Brain pericyte (primary cell): Measurements from ENCODE around the gene PRRT4.

Source experiments
- DNase-seq: peaks from one replicate; pipeline ENCODE4 v3.0.0-alpha.2; 2012; ENCODE audit warnings: low read depth, low spot score

PRRT4 gene

GRCh38 chr7:128347647-128348097 lies 13.8 kb downstream of the PRRT4 start:
- DNase-seq, result no peak

DNA sequence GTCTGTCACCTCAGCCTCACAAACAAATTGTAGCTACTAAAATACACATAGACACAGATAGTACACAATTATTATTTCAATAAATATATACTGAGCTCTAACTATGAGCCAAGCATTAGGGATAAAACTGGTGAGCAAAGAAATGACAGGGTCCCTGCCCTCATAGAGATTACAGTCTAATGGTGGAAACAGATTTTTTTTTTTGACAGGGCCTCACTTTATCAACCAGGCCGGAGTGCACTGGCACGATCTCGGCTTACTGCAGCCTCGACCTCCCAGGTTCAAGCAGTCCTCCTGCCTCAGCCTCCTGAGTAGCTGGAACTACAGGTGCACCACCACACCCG lies 17.1 kb downstream of the PRRT4 start:
- no peak for DNase-seq

DNA sequence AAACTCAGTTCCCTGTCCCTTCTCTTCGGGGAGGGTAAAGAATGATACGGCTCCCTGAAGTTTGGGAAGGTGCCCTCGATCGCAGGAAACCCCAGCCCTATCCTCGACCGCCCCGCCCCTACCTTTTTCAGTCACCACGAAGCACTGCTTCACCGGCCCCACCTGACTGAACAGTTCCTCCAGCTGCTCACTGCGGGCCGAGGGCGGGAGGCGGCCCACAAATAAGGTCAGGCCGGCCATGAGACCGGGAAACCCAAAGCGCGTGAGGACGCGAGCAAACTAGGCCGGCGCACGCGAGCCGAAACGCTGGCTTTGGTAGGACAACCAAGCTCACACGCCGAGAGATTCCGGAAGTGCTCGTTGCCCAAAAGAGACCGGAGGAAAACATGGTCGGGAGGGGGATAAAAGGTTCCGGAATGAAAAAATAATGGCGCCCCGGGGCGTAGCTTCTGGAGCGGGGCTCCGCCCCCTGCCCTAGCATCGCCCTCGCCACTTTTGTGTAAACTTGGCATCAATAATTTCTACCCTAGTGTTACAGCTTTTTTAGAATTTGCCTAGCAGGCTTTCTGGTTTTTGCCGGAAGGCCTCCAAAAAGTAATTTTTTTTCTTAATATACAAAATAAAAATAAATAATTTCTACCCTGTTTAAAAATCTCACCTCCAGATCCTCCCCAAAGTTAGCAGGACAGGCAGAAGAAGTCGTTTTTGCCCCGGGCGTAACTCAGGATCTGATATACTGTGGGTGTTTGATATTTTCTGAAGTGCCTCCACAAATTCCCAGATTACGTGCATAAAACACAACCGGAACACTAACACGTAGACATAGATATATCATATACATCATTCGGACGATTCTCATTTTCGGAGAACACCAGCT lies 17.7 kb downstream of the PRRT4 start, which contains the start of gene RBM28:
RBM28 (minus strand) TSS at position 355 of the 877 bp plus-strand sequence; CDS start at position 240, 115 bp downstream.
- peak; percentile 78 for DNase-seq

DNA sequence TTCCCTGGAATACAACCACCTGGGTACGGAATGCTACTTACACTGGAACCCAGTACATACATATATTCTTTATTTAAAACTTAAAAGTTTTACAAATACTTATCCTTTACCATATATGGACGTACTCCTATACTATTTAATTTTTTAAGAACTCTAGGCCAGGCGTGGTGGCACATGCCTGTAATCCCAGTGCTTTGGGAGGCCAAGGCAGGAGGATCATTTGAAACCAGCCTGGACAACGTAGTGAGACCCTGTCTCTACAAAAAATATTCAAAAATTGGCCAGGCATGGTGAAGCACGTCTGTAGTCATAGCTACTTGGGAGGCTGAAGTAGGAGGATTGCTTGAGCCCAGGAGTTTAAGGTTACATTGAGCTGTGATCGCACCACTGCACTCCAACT lies 19.8 kb downstream of the PRRT4 start:
- DNase-seq, result no peak

DNA sequence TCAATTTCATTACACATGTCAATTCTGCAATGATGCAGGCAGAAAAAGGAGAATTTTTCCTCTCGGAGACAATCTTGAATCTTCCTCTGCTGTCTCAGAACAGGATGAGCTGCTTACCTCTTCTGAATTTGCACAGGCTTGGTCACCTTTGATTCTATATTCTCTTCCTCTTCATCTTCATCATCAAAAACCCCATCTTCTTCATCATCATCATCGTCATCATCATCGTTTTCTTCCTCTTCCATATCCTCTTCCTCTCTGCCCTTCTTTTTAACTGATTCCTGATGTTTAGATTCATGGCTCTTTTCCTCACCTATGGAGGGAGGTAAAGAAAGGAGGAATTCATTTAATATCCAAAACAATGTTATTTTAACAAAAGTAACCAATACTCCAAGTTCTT lies 25.8 kb downstream of the PRRT4 start:
- no peak for DNase-seq

GRCh38 chr7:128324368-128324680 lies 37.2 kb downstream of the PRRT4 start:
- no peak for DNase-seq

DNA sequence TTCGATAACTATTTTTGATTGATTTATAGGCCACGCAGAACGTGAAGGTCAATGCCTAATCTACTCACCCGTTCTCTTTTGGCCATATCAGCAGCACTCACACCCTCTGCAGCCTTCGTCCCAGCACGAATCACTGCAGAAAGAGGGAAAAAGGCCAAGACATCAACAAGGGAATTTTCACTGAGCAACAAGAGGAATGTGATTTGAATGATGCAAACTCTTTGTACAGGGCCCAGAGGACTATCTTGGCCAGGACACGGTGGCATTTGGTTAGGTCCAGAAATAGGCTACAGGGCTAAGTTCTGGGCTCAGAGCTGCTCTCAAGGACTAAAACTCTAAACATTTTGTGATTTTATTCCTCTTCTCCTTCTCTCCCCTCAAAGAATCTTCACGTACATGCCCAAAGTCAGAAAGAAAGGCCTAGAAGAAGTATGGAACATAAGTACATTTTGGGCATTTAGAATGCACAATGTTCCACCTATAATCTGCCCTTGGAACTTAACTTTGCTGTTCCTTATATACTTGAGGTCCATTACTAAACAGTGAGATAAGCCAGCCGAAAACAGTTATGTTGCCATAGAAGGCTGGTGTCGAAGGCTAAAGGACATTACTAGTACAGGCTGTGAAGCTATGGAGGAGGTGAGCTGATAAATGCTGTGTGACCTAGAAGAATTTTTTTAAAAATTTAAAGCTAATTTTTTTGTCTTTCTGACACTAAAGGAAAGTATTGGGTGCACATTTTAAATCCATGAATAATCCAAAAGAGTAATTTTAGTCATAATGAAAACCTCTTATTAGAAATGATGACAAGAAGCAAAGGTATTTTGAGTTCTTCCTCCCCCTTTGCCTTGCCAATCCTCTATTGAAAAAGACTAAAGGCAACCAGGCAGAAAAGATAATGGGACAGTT lies 37.8 kb downstream of the PRRT4 start:
- no peak for DNase-seq

DNA sequence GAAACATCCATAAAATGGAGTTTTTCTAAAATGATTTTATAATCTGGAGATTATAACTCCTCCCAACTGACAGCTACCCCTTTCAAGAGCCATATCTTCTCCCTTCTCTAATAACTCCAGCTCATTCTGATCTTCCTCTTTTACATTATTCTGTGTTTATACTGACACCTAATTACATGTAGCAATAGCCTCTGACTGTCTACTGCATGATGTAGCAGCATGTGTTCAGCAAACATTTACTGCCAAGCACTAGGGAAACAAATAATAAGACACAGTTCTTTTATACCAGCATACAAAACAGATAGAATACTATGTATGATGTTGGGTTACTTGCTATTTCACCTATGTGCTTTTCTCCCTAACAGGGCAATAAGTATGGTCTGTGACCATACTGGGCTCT lies 38.5 kb downstream of the PRRT4 start:
- DNase-seq, result no peak

DNA sequence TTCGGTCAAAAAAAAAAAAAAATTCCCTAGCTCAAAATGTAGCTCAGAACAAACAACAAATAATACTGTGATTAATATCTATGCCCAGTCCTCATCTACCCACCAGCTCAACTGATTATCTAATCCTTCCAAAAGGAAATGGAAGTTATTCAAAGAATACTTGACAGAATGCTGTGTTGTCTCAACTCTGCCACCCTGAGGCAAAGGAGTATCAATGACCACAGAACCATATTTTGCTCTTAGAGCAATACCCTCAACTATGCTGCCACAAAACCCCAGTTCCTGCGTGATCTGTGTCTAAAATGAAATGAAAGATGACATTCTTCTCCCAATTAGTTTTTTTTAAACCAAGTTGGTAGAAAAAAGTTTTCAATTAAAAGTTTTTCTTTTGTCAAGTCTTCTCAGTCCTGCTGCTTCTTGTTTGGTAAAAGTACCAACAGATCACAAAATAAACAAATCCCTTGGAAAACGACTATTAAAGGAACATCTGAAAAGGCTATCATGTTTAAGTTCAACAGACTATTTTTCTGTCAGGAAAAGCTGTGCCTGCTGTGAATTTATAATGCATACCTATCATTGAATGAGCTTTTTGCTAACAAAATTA lies 39.3 kb downstream of the PRRT4 start:
- DNase-seq, result no peak

GRCh38 chr7:128321044-128321422 lies 40.5 kb downstream of the PRRT4 start:
- no peak for DNase-seq

DNA sequence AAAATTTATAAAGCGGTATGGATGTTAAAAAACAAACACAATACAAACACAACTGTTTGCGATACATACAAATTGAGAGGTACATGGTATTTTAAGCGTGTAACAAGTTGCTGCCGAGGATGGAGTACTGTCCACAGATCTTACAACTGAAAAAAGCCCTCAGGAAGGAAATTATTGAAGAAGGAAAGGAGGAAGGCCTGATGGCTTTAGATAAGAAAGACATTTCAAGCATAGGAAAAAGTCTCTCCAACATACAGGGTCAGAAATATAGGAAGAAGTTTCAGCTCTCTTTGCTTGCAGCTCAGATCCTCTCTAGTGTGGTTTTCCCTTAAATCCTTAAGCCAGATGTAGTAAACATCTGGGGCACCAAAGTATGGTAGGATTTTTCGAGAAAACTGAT lies 42.8 kb downstream of the PRRT4 start:
- no peak for DNase-seq

- DNase-seq, result no peak
Observed at GRCh38 chr7:128311013-128311412, 50.5 kb downstream of the PRRT4 start.

DNA sequence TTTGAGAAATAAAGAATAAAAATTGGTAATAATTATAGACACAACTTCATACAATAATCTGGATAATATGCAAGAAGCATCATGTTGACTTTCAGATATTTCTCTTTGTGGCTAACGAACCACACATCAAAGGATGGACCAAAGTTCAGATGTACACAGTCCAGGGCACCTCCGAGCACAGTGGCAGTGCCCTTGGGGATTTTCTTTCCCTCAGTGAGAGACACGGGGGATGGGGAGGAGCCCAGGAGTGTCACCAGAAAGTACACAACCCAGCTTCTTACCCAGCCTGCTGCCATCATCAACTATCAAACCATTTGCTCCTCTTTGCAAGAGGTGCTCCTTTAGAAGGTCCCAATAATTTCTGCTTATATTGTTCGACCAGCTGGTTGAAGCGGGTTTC lies 51.0 kb downstream of the PRRT4 start:
- no peak for DNase-seq

DNA sequence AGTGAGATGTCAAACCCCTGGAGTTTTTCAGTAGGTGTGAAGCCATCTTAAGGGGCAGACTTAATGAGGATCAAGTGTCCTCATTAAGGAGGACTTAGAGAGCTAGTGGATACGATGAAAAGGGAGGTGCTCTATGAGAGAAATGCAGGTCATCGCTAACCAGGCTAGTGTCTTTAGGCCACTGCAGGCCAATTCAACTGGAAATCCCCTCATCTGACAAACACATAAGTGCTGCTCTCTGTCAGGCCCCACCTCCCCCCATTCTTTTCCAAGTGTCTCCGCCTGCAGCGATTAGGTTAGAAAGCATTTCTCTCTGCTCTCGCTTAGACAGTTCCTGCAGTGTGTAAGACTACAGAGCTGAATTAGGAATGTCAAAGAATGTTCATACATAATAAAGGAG lies 51.5 kb downstream of the PRRT4 start:
- DNase-seq, result no peak

GRCh38 chr7:128309124-128309523 lies 52.4 kb downstream of the PRRT4 start:
- DNase-seq, result no peak

DNA sequence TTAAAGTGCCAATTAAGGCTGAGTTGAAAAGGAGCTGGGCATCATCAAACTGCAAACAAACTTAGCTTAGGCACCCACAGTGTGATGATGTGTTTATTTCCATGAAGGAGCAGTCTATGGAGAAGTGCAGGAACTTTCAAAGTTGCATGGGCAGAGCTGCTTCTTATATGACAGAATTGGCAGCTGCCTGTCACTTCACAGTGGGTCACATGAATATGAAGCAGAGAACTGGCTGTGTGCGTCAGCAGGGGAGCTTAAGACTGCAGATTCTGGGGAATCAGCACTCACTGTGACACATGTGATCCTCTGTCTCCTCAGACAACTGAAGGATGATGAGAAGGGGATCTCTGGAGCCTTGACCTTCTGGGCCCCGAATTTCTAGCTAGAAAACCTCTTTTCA lies 54.4 kb downstream of the PRRT4 start:
- no peak for DNase-seq

- DNase-seq, result no peak
Observed at GRCh38 chr7:128304212-128304611, 57.3 kb downstream of the PRRT4 start.

- DNase-seq, result no peak
Observed at GRCh38 chr7:128303643-128304042, 57.8 kb downstream of the PRRT4 start.

DNA sequence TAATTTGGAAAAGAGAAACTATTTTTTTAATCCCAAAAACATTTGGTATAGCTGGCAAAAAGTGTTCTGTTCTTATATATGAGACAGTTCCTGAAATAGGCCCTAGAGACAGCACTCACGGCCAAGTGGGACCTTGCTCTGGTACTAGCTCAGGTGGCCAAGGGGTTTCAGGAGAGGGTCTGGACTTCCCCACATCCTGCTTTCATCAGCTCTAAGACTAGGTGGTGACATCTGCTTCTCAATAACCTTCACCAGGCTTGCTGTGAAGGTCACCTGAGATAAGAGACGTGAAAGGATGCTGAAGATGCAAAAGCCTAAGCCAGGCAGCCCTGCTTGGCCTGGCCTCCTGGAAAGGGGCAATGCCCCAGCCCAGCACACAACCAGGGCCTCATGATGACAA lies 58.4 kb downstream of the PRRT4 start:
- DNase-seq, result no peak

GRCh38 chr7:128302139-128302538 lies 59.4 kb downstream of the PRRT4 start:
- DNase-seq, result no peak
